ENCODE results near the gene SLC43A2. TPM values are rescaled to one million over a fixed set of nuclear protein-coding genes. Genes with fewer than 3 reads are reported as not detected.

SLC43A2 gene
- total and polyA plus RNA-seq, 2 of the 13 experiments (the other 11 are each of a cell fraction or from before 2014, with no cell fraction given) = 7.3 to 20.0 TPM

DNA sequence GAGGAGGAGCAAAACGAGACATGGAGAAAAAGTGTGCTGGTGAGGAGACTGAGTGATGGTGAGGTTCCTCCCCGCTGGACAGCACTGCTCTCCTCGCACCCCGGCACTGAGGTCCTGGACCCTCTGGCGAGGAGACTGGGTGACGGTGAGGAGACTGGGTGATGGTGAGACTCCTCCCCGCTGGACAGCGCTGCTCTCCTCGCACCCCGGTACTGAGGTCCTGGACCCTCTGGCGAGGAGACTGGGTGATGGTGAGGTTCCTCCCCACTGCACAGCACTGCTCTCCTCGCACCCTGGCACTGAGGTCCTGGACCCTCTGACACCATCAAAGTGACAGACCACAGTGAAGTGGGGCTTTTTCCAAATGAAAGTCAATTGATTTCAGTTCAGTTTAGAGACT, 76.9 kb downstream of the SLC43A2 start:
- Histone ChIP-seq H3K27me3 (ENCODE audit: control insufficient read depth in 1 of 2, insufficient read depth in 2 of 2, low read length in 2 of 2) (no peaks in the 10 kb centered on the region), H2AFZ (ENCODE audit: low read length) (no peak overlapping the region), H3K36me3 (replicated peaks in 1 of 2; ENCODE audit: control insufficient read depth in 1 of 2, insufficient read depth in 2 of 2, low read length in 2 of 2) (peaks cover 14 to 52% of the 10 kb centered on the region in 2 experiments), H3K4me2 (ENCODE audit: low read depth, low read length) (no peak overlapping the region), H3K27ac (ENCODE audit: extremely low read length, insufficient read depth, low read length) (no peak overlapping the region), H3K79me2 (ENCODE audit: insufficient read depth, low read length) (peaks cover 4% of the 10 kb centered on the region), H4K20me1 (ENCODE audit: insufficient read depth, low read length) (0 out of 2 replicates have a peak, but pooled peaks cover 2% of the 10 kb centered on the region), H3K4me1 (ENCODE audit: insufficient read depth, low read length) (no peaks in the 10 kb centered on the region), H3K4me3 (replicated peaks in 1 of 3; ENCODE audit: insufficient read depth in 1 of 3, low read depth in 2 of 3, low read length in 3 of 3) (no peak overlapping the region), H3K9ac (ENCODE audit: insufficient read depth, low read depth, low read length) (no peak overlapping the region), H3K9me3 (ENCODE audit: low read length) (no peaks in the 10 kb centered on the region)
- DNase-seq (ENCODE audit: low spot score) (no peak), ATAC-seq (no peak), FAIRE-seq (no peak)
- 82% methylated on average over 12 of the region's 12 CpGs for WGBS (ENCODE audit: low lambda C conversion rate)
- intact Hi-C loops (cut with micrococcal nuclease; ENCODE audit: unreplicated experiment) (no loop called here), in situ Hi-C loops (cut with HindIII; ENCODE audit: extremely low pct_ligation_motif_present, low pct_unique_long_range_greater_than_20kb) (no loop called here)
- TF ChIP-seq ZNF883 (CRISPR knock-in tag; IDR thresholded peaks at IDR 0.05; ENCODE audit: not compliant biosample characterization) = no peak
- TF ChIP-seq, protein P1, sequence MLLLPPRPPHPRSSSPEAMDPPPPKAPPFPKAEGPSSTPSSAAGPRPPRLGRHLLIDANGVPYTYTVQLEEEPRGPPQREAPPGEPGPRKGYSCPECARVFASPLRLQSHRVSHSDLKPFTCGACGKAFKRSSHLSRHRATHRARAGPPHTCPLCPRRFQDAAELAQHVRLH (CRISPR knock-in tag; IDR thresholded peaks at IDR 0.05; ENCODE audit: borderline replicate concordance, low read depth) = no peak
- TF ChIP-seq ARNT (IDR thresholded peaks at IDR 0.05) = no peak
- TF ChIP-seq RFXANK (CRISPR knock-in tag; IDR thresholded peaks at IDR 0.05) = no peak
- TF ChIP-seq ZSCAN21 (CRISPR knock-in tag; IDR thresholded peaks at IDR 0.05; ENCODE audit: borderline replicate concordance) = no peak
- no peak for TF ChIP-seq TAF15 (IDR thresholded peaks at IDR 0.05; ENCODE audit: low read depth, low read length, poor library complexity, severe bottlenecking)
- TF ChIP-seq, protein P2, sequence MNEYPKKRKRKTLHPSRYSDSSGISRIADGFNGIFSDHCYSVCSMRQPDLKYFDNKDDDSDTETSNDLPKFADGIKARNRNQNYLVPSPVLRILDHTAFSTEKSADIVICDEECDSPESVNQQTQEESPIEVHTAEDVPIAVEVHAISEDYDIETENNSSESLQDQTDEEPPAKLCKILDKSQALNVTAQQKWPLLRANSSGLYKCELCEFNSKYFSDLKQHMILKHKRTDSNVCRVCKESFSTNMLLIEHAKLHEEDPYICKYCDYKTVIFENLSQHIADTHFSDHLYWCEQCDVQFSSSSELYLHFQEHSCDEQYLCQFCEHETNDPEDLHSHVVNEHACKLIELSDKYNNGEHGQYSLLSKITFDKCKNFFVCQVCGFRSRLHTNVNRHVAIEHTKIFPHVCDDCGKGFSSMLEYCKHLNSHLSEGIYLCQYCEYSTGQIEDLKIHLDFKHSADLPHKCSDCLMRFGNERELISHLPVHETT (CRISPR knock-in tag; conservative IDR thresholded peaks at IDR 0.05) = no peak
- TF ChIP-seq, protein P3, sequence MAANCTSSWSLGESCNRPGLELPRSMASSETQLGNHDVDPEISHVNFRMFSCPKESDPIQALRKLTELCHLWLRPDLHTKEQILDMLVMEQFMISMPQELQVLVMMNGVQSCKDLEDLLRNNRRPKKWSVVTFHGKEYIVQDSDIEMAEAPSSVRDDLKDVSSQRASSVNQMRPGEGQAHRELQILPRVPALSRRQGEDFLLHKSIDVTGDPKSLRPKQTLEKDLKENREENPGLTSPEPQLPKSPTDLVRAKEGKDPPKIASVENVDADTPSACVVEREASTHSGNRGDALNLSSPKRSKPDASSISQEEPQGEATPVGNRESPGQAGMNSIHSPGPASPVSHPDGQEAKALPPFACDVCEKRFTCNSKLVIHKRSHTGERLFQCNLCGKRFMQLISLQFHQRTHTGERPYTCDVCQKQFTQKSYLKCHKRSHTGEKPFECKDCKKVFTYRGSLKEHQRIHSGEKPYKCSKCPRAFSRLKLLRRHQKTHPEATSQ (CRISPR knock-in tag; IDR thresholded peaks at IDR 0.05; ENCODE audit: borderline replicate concordance) = no peak
- no peak for TF ChIP-seq REL (CRISPR knock-in tag; conservative IDR thresholded peaks at IDR 0.05)
- no peak for TF ChIP-seq KDM6A (CRISPR knock-in tag; IDR thresholded peaks at IDR 0.05; ENCODE audit: low read depth)
- no peak for TF ChIP-seq ZNF564 (CRISPR knock-in tag; IDR thresholded peaks at IDR 0.05)
- no peak for TF ChIP-seq CC2D1A (CRISPR knock-in tag; IDR thresholded peaks at IDR 0.05)
- TF ChIP-seq EZH2 (conservative IDR thresholded peaks at IDR 0.05; ENCODE audit: low read depth, low read length) = no peak
- TF ChIP-seq EP300 (IDR thresholded peaks at IDR 0.05; ENCODE audit: low read depth in 2 of 2, low read length in 2 of 2) = no peak
- TF ChIP-seq EP300 (CRISPR knock-in tag; IDR thresholded peaks at IDR 0.05; ENCODE audit: borderline replicate concordance) = no peak
- TF ChIP-seq PHF20 (CRISPR knock-in tag; IDR thresholded peaks at IDR 0.05) = no peak
- no peak for TF ChIP-seq PAWR (CRISPR knock-in tag; IDR thresholded peaks at IDR 0.05; ENCODE audit: borderline replicate concordance)
- TF ChIP-seq, protein P4, sequence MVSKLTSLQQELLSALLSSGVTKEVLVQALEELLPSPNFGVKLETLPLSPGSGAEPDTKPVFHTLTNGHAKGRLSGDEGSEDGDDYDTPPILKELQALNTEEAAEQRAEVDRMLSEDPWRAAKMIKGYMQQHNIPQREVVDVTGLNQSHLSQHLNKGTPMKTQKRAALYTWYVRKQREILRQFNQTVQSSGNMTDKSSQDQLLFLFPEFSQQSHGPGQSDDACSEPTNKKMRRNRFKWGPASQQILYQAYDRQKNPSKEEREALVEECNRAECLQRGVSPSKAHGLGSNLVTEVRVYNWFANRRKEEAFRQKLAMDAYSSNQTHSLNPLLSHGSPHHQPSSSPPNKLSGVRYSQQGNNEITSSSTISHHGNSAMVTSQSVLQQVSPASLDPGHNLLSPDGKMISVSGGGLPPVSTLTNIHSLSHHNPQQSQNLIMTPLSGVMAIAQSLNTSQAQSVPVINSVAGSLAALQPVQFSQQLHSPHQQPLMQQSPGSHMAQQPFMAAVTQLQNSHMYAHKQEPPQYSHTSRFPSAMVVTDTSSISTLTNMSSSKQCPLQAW (CRISPR knock-in tag; IDR thresholded peaks at IDR 0.05) = no peak
- no peak for TF ChIP-seq KAT2B (IDR thresholded peaks at IDR 0.05; ENCODE audit: borderline replicate concordance, low read depth, low read length)
- ChIA-PET CTCF (ENCODE audit: low intra/inter-chr PET ratio, low total read pairs) (no interaction called here), POLR2A (no interaction called here)
- BruUV-seq (replicated peaks) = no TSS peak

All from HepG2 (cell line).